ENCODE results near the gene NDE1. TPM values are rescaled to one million over a fixed set of nuclear protein-coding genes. Genes with fewer than 3 reads are reported as not detected.

Gene NDE1
- total RNA-seq, 1 donor from 2014 or later = 12.5 TPM

DNA sequence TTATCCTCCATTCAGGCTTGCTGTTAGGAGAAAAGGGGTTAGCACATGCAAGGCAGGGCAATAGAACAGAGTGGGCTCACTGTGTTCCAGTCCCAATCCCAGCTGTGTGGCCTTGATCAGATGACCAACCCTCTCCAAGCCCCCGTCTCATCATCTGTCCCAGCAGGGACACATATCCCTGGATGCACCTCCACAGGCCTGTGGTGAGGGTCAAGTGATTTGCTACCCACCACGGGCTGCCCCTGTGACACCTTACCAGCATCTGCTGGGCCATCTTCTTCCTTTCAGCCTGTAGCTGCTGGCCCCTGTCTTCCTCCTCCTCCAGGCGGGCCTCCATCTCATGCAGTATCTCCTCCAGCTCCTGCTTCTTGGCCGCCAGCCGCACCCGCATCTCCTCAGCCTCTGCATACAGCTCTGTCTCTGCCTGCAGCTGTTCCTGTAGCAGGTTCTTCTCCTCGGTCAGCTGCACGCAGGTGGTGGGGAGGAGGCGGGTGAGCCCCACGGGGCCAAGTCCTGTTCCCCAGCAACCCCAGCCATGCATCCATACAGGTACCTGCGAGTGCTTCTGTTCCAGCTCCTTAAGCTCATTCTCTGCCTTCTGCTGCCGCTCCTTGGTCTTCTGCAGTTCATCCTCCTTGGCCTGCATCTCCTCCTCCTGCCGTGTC, 91.3 kb downstream of the NDE1 start:
- Histone ChIP-seq H3K27ac (ENCODE audit: low read depth, low read length) (no peak overlapping the region), H3K27me3 (ENCODE audit: control insufficient read depth in 3 of 3, insufficient read depth in 3 of 3, low read length in 3 of 3) (no peaks in the 10 kb centered on the region), H3K9me3 (ENCODE audit: control insufficient read depth in 3 of 3, low read length in 3 of 3) (no peaks in the 10 kb centered on the region), H3K4me1 (ENCODE audit: control insufficient read depth in 3 of 3, insufficient read depth in 3 of 3, low read length in 3 of 3) (no peaks in the 10 kb centered on the region), H3K4me3 (ENCODE audit: low read length in 3 of 3) (no peak overlapping the region), H3K36me3 (ENCODE audit: control insufficient read depth in 3 of 3, insufficient read depth in 3 of 3, low read length in 3 of 3) (peaks cover 5 to 13% (median 11%) of the 10 kb centered on the region in 3 donors), H3K9ac (ENCODE audit: low read depth in 1 of 3, low read length in 3 of 3) (no peak overlapping the region)

DNA sequence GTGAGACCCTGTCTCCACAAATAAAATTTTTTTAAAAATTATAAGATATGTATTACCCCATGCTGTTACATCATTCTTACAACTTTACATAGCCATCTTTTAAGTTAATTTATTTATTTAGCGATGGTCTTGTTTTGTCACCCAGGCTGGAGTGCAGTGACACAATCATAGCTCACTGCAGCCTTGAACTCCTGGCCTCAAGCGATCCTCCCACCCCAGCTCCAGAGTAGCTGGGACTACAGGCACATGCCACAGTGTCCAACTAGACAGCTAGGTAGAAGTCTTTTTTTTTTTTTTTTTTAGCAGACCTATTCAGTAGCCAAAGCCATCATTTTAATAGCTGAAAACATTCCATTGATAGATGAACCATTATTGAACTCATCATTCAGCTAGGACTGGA, 92.7 kb downstream of the NDE1 start:
- H3K27ac ChIP-seq (ENCODE audit: low read depth, low read length) = no peak overlapping the region
- H3K9me3 ChIP-seq (ENCODE audit: control insufficient read depth in 3 of 3, low read length in 3 of 3) = no peaks in the 10 kb centered on the region
- H3K27me3 ChIP-seq (ENCODE audit: control insufficient read depth in 3 of 3, insufficient read depth in 3 of 3, low read length in 3 of 3) = no peaks in the 10 kb centered on the region
- no peak overlapping the region for H3K9ac ChIP-seq (ENCODE audit: low read depth in 1 of 3, low read length in 3 of 3)
- peaks cover 0 to 10% (median 9%) of the 10 kb centered on the region in 3 donors for H3K36me3 ChIP-seq (ENCODE audit: control insufficient read depth in 3 of 3, insufficient read depth in 3 of 3, low read length in 3 of 3)
- H3K4me1 ChIP-seq (ENCODE audit: control insufficient read depth in 3 of 3, insufficient read depth in 3 of 3, low read length in 3 of 3) = no peaks in the 10 kb centered on the region
- no peak overlapping the region for H3K4me3 ChIP-seq (ENCODE audit: low read length in 3 of 3)

DNA sequence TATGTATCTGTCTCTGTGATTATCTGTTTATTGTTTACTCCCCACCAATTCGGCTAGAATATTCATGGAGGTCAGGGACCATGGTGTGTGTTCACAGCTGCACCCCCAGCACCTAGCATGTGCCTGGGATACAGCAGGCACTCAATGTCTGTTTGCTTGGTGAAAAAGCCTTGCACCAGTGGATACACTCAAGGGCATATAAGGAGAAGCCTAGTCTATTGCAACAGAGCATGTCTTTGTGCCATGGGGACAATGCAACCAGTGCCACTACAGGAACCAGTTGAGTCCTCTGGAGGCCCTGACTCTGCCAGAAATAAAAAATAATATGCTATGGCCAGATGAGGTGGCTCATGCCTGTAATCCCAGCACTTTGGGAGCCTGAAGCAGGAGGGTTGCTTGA, 93.6 kb downstream of the NDE1 start:
- H3K9ac ChIP-seq (ENCODE audit: low read depth in 1 of 3, low read length in 3 of 3) = no peak overlapping the region
- no peaks in the 10 kb centered on the region for H3K27me3 ChIP-seq (ENCODE audit: control insufficient read depth in 3 of 3, insufficient read depth in 3 of 3, low read length in 3 of 3)
- no peak overlapping the region for H3K4me3 ChIP-seq (ENCODE audit: low read length in 3 of 3)
- H3K4me1 ChIP-seq (ENCODE audit: control insufficient read depth in 3 of 3, insufficient read depth in 3 of 3, low read length in 3 of 3) = no peaks in the 10 kb centered on the region
- no peaks in the 10 kb centered on the region for H3K9me3 ChIP-seq (ENCODE audit: control insufficient read depth in 3 of 3, low read length in 3 of 3)
- H3K36me3 ChIP-seq (ENCODE audit: control insufficient read depth in 3 of 3, insufficient read depth in 3 of 3, low read length in 3 of 3) = peaks cover 0 to 13% (median 9%) of the 10 kb centered on the region in 3 donors
- no peak overlapping the region for H3K27ac ChIP-seq (ENCODE audit: low read depth, low read length)

DNA sequence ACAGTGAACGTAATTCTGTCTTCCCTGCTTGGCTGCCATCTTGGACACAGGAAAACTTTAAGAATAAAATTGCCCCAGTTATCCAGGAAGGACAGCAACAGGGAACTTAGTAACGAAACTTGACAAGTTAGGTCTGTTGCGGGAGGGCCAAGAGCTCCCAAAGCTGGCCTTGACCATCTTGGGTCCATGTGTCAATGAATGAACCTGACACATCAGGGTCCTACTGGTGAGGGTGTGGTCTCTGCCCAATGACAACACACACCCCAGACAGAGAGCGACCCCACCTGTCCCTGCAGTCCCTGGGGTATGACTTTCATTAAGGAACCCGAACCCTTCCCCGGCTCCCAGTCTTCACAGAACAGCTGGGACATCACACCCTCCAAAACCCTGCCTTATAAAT, 96.3 kb downstream of the NDE1 start:
- no peak overlapping the region for H3K4me3 ChIP-seq (ENCODE audit: low read length in 3 of 3)
- H3K36me3 ChIP-seq (ENCODE audit: control insufficient read depth in 3 of 3, insufficient read depth in 3 of 3, low read length in 3 of 3) = peaks cover 0 to 7% (median under 1%) of the 10 kb centered on the region in 3 donors
- H3K4me1 ChIP-seq (ENCODE audit: control insufficient read depth in 3 of 3, insufficient read depth in 3 of 3, low read length in 3 of 3) = no peaks in the 10 kb centered on the region
- H3K9ac ChIP-seq (ENCODE audit: low read depth in 1 of 3, low read length in 3 of 3) = no peak overlapping the region
- no peaks in the 10 kb centered on the region for H3K27me3 ChIP-seq (ENCODE audit: control insufficient read depth in 3 of 3, insufficient read depth in 3 of 3, low read length in 3 of 3)
- no peaks in the 10 kb centered on the region for H3K9me3 ChIP-seq (ENCODE audit: control insufficient read depth in 3 of 3, low read length in 3 of 3)
- no peak overlapping the region for H3K27ac ChIP-seq (ENCODE audit: low read depth, low read length)

DNA sequence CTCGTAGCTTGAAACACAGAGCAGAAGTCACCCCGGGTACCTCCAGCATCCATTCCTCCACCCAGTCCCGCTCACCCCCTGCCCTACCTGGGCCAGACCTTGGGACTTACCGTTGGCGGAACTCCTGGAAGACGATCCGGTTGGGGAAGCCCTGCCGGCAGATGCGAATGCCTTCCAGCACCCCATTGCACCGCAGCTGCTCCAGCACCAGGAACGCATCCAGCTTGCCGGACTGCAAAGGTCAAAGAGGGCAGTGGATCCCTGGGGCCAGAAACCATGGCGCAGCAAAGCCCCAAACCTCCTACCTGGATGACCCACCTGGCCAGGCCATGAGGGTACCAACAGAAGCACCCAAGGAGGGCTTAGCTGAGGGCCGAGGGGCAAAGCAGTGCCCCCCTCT, 97.9 kb downstream of the NDE1 start:
- H3K4me3 ChIP-seq (ENCODE audit: low read length in 3 of 3) = no peak overlapping the region
- H3K9me3 ChIP-seq (ENCODE audit: control insufficient read depth in 3 of 3, low read length in 3 of 3) = no peaks in the 10 kb centered on the region
- no peak overlapping the region for H3K27ac ChIP-seq (ENCODE audit: low read depth, low read length)
- H3K9ac ChIP-seq (ENCODE audit: low read depth in 1 of 3, low read length in 3 of 3) = no peak overlapping the region
- no peaks in the 10 kb centered on the region for H3K4me1 ChIP-seq (ENCODE audit: control insufficient read depth in 3 of 3, insufficient read depth in 3 of 3, low read length in 3 of 3)
- H3K27me3 ChIP-seq (ENCODE audit: control insufficient read depth in 3 of 3, insufficient read depth in 3 of 3, low read length in 3 of 3) = no peaks in the 10 kb centered on the region
- H3K36me3 ChIP-seq (ENCODE audit: control insufficient read depth in 3 of 3, insufficient read depth in 3 of 3, low read length in 3 of 3) = peaks cover 0 to 3% (median 0%) of the 10 kb centered on the region in 3 donors

DNA sequence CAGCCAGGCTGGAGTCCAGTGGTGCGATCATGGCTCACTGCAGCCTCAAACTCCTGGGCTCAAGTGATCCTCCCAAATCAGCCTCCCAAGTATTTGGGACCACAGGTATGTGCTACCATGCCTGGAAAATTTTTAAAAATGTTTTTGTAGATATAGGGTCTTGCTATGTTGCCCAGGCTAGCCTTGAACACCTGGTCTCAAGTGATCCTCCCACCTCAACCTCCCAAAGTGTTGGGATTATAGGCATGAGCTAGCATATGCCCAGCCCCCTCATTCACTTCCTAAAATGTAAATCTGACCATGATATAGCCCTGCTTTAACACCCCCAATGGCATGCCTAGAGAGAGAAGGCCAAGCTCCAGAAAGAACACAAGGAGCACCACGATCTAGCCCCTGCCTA, 98.6 kb downstream of the NDE1 start:
- Histone ChIP-seq H3K9ac (ENCODE audit: low read depth in 1 of 3, low read length in 3 of 3) (no peak overlapping the region), H3K4me3 (ENCODE audit: low read length in 3 of 3) (no peak overlapping the region), H3K27ac (ENCODE audit: low read depth, low read length) (no peak overlapping the region), H3K36me3 (ENCODE audit: control insufficient read depth in 3 of 3, insufficient read depth in 3 of 3, low read length in 3 of 3) (peaks cover 0 to 3% (median 0%) of the 10 kb centered on the region in 3 donors), H3K9me3 (ENCODE audit: control insufficient read depth in 3 of 3, low read length in 3 of 3) (no peaks in the 10 kb centered on the region), H3K27me3 (ENCODE audit: control insufficient read depth in 3 of 3, insufficient read depth in 3 of 3, low read length in 3 of 3) (no peaks in the 10 kb centered on the region), H3K4me1 (ENCODE audit: control insufficient read depth in 3 of 3, insufficient read depth in 3 of 3, low read length in 3 of 3) (no peaks in the 10 kb centered on the region)

DNA sequence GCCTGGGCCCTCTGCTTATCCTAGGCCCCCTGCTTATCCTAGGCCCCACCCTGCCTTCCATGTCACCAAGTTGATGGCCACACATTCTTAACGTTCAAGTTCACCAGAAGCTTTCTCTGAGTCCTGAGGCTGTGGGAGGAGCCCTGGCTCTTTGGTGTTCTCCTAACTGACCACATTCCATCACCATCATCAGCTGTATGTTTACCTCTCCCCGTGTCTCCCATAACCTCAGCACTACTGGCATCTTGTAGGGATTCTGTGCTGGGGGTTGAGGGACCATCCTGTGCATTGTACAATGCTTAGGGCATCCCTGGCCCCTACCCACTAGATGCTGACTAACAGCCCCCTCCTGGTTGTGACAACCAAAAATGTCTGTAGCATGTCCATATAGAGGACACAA, 99.3 kb downstream of the NDE1 start:
- H3K9me3 ChIP-seq (ENCODE audit: control insufficient read depth in 3 of 3, low read length in 3 of 3) = no peaks in the 10 kb centered on the region

DNA sequence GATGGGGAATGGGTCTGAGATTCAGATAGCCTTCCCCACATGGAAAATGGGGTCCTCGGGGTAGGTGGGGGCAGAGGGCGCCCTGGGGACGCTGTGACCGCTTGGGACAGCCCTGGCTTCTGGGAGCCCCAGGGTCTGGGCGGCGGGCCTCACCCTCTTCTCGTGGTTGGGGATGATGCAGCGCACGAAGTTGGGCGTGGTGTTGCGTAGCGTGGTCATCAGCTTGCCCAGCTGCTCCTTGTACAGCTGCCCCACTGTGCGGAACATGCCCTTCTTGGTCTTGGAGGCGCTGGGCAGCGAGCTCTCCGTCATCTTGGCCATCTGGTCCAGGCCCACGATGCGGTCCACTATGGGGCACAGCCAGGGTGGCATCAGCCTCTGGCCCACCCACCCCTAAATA, 99.9 kb downstream of the NDE1 start:
- no peaks in the 10 kb centered on the region for H3K27me3 ChIP-seq (ENCODE audit: control insufficient read depth in 3 of 3, insufficient read depth in 3 of 3, low read length in 3 of 3)
- no peak overlapping the region for H3K4me3 ChIP-seq (ENCODE audit: low read length in 3 of 3)
- no peaks in the 10 kb centered on the region for H3K9me3 ChIP-seq (ENCODE audit: control insufficient read depth in 3 of 3, low read length in 3 of 3)
- H3K4me1 ChIP-seq (ENCODE audit: control insufficient read depth in 3 of 3, insufficient read depth in 3 of 3, low read length in 3 of 3) = no peaks in the 10 kb centered on the region
- H3K9ac ChIP-seq (ENCODE audit: low read depth in 1 of 3, low read length in 3 of 3) = no peak overlapping the region
- no peak overlapping the region for H3K27ac ChIP-seq (ENCODE audit: low read depth, low read length)
- H3K36me3 ChIP-seq (ENCODE audit: control insufficient read depth in 3 of 3, insufficient read depth in 3 of 3, low read length in 3 of 3) = peaks cover 0 to 3% (median 0%) of the 10 kb centered on the region in 3 donors

More for the DNA sequence above, 99.3 kb downstream of the NDE1 start:
- Histone ChIP-seq H3K4me1 (ENCODE audit: control insufficient read depth in 3 of 3, insufficient read depth in 3 of 3, low read length in 3 of 3) (no peaks in the 10 kb centered on the region), H3K36me3 (ENCODE audit: control insufficient read depth in 3 of 3, insufficient read depth in 3 of 3, low read length in 3 of 3) (peaks cover 0 to 3% (median 0%) of the 10 kb centered on the region in 3 donors), H3K9ac (ENCODE audit: low read depth in 1 of 3, low read length in 3 of 3) (no peak overlapping the region), H3K4me3 (ENCODE audit: low read length in 3 of 3) (no peak overlapping the region), H3K27me3 (ENCODE audit: control insufficient read depth in 3 of 3, insufficient read depth in 3 of 3, low read length in 3 of 3) (no peaks in the 10 kb centered on the region), H3K27ac (ENCODE audit: low read depth, low read length) (no peak overlapping the region)

DNA sequence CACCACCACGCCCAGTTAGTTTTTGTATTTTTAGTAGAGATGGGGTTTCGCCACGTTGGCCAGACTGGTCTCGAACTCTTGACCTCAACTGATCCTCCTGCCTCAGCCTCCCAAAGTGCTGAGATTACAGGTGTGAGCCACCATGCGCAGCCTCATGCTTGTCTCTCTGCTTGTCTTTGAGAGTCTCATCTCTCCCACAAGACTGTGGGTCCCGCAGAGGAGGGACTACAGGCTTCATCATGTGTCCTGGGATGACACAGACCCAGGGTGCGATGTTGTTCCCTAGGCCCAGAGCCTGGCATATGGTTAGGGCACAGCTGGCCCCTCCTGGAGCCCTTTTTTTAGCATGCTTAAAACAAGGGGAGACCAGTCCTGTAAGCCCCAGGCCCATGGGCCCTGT, 101.9 kb downstream of the NDE1 start:
- Histone ChIP-seq H3K9me3 (ENCODE audit: control insufficient read depth in 3 of 3, low read length in 3 of 3) (no peaks in the 10 kb centered on the region), H3K36me3 (ENCODE audit: control insufficient read depth in 3 of 3, insufficient read depth in 3 of 3, low read length in 3 of 3) (peaks cover 0 to 3% (median 0%) of the 10 kb centered on the region in 3 donors), H3K27ac (ENCODE audit: low read depth, low read length) (no peak overlapping the region), H3K4me1 (ENCODE audit: control insufficient read depth in 3 of 3, insufficient read depth in 3 of 3, low read length in 3 of 3) (no peaks in the 10 kb centered on the region), H3K4me3 (ENCODE audit: low read length in 3 of 3) (no peak overlapping the region), H3K27me3 (ENCODE audit: control insufficient read depth in 3 of 3, insufficient read depth in 3 of 3, low read length in 3 of 3) (no peaks in the 10 kb centered on the region), H3K9ac (ENCODE audit: low read depth in 1 of 3, low read length in 3 of 3) (no peak overlapping the region)

DNA sequence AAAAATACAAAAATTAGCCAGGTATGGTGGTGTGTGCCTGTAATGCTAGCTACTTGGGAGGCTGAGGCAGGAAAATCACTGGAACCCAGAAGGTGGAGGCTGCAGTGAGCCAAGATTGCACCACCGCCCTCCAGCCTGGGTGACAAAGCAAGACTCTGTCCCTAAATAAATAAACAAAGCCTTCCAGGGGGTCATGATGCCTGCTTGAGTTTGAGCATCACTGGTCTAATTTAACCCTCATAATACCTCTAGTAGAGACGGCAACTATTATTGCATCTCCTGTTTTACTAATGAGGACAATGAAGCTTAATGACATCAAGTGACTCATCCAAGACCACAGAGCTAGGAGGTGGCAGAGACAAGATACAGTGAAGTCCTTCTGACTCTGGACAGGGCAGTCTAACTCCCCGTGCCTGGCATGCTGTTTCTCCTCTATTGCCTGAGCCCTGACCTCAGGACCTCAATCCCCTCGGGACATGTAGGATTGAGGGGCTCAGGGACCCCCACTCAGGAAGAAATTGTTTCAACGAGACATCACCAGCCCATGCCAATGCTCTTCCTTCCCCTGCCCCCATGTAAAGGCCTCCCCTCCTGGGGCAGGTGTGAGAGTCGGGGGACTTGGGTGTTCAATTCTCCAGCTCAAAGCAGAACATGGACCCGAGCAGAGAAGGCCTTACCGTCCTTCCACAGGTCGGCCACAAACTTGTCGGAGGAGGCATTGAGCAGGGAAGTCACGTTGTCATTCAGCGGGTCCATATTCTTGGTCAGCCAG, 102.9 kb downstream of the NDE1 start:
- Histone ChIP-seq H3K9ac (ENCODE audit: low read depth in 1 of 3, low read length in 3 of 3) (no peak overlapping the region), H3K4me1 (ENCODE audit: control insufficient read depth in 3 of 3, insufficient read depth in 3 of 3, low read length in 3 of 3) (no peaks in the 10 kb centered on the region), H3K9me3 (ENCODE audit: control insufficient read depth in 3 of 3, low read length in 3 of 3) (no peaks in the 10 kb centered on the region), H3K27me3 (ENCODE audit: control insufficient read depth in 3 of 3, insufficient read depth in 3 of 3, low read length in 3 of 3) (peaks cover 0 to 2% (median 0%) of the 10 kb centered on the region in 3 donors), H3K4me3 (ENCODE audit: low read length in 3 of 3) (no peak overlapping the region), H3K27ac (ENCODE audit: low read depth, low read length) (no peak overlapping the region), H3K36me3 (ENCODE audit: control insufficient read depth in 3 of 3, insufficient read depth in 3 of 3, low read length in 3 of 3) (peaks cover 0 to 3% (median 0%) of the 10 kb centered on the region in 3 donors)

Data from skeletal muscle tissue (tissue), 4 donors.